HepG2 (cell line): ENCODE measurements around the gene SPTSSB. TPM values are rescaled to one million over a fixed set of nuclear protein-coding genes. Genes with fewer than 3 reads are reported as not detected.
A peak's percentile ranks its signal among the peaks of the same experiment; 100 is the strongest.

ENCODE experiments used
- ATAD3A ChIP-seq: sonication (generic); formaldehyde crosslinking; IDR thresholded peaks from 2 replicates; pipeline ENCODE4 v1.4.0; 2020; ENCODE audit warnings: missing genetic modification reagents
- FOXA3 ChIP-seq: IDR thresholded peaks from 2 replicates; pipeline ENCODE4 v1.6.1; 2016; ENCODE audit warnings: missing genetic modification reagents, missing compliant biosample characterization
- HHEX ChIP-seq: IDR thresholded peaks from 2 replicates; pipeline ENCODE4 v1.6.1; 2016; ENCODE audit warnings: control low read depth
- KLF16 ChIP-seq, 2 experiments: sonication (generic) in 1 of 2; formaldehyde crosslinking in 1 of 2; IDR thresholded peaks; 2 replicates each; pipeline versions ENCODE4 v1.6.1 to v1.8.0; 2016 to 2023; ENCODE audit warnings: missing genetic modification reagents in 2 of 2, missing compliant biosample characterization in 1 of 2
- MIER3 ChIP-seq: IDR thresholded peaks from 2 replicates; pipeline ENCODE4 v1.6.1; 2016; ENCODE audit warnings: missing compliant biosample characterization, borderline replicate concordance
- SOX13 ChIP-seq, 3 experiments: fragments of 450-650 bp in 1 of 3; sonication (generic) in 1 of 3; formaldehyde crosslinking in 1 of 3; IDR thresholded peaks in 2 of 3; conservative IDR thresholded peaks in 1 of 3; 2 replicates each; pipeline versions ENCODE4 v1.5.0 to v1.6.1; 2016 to 2020; ENCODE audit warnings: antibody characterized with exemption in 1 of 3, mild to moderate bottlenecking in 1 of 3, missing compliant biosample characterization in 1 of 3, missing genetic modification reagents in 1 of 3, moderate library complexity in 1 of 3
- ZNF143 ChIP-seq: sonication (generic); formaldehyde crosslinking; IDR thresholded peaks from 2 replicates; pipeline ENCODE4 v1.4.0; 2020; ENCODE audit warnings: missing genetic modification reagents
- ZNF383 ChIP-seq: sonication (generic); formaldehyde crosslinking; IDR thresholded peaks from 2 replicates; pipeline ENCODE4 v1.4.0; 2020; ENCODE audit warnings: missing genetic modification reagents, mild to moderate bottlenecking, borderline replicate concordance
- polyA plus RNA-seq, 8 experiments: library from polyadenylated mRNA; depleted of rRNA in 3 of 8; stranded (reverse) in 7 of 8; unstranded in 1 of 8; fragments of >200 nt; fragmentation: Illumina TruSeq in 4 of 8; extraction: Trizol in 4 of 8; gene quantifications; 2 replicates each; pipeline versions ENCODE4 v1.2.1 to v1.2.3, GENCODE V29; 2011 to 2016; ENCODE audit warnings: low read depth in 4 of 8, missing spikeins in 1 of 8, mixed read lengths in 1 of 8; ENCODE audit not compliant: insufficient read depth in 1 of 8
- total RNA-seq, 5 experiments: library from RNA; depleted of rRNA; stranded (reverse); fragments of >200 nt; fragmentation: Illumina TruSeq; extraction: Trizol; gene quantifications; 2 replicates each; pipeline ENCODE4 v1.2.3, GENCODE V29; 2016; ENCODE audit warnings: low read depth in 1 of 5
- TF ChIP-seq, protein P1 (sequence below): sonication (generic); formaldehyde crosslinking; IDR thresholded peaks from 2 replicates; pipeline ENCODE4 v1.5.1; 2020; ENCODE audit warnings: mild to moderate bottlenecking, missing genetic modification reagents, borderline replicate concordance
- TF ChIP-seq, protein P2 (sequence below): sonication (generic); formaldehyde crosslinking; IDR thresholded peaks from 2 replicates; pipeline ENCODE4 v1.5.0; 2020; ENCODE audit warnings: mild to moderate bottlenecking, missing genetic modification reagents
- TF ChIP-seq, protein P3 (sequence below): IDR thresholded peaks from 2 replicates; pipeline ENCODE4 v1.6.1; 2016; ENCODE audit warnings: low read depth, missing genetic modification reagents, missing compliant biosample characterization
- TF ChIP-seq, protein P4 (sequence below): sonication (generic); formaldehyde crosslinking; IDR thresholded peaks from 2 replicates; pipeline ENCODE4 v1.4.0; 2020; ENCODE audit warnings: missing genetic modification reagents, borderline replicate concordance

The SPTSSB gene
- total and polyA plus RNA-seq, 2 of the 13 experiments (the other 11 are each of a cell fraction or from before 2014, with no cell fraction given) = 0.51 to 2.4 TPM

DNA sequence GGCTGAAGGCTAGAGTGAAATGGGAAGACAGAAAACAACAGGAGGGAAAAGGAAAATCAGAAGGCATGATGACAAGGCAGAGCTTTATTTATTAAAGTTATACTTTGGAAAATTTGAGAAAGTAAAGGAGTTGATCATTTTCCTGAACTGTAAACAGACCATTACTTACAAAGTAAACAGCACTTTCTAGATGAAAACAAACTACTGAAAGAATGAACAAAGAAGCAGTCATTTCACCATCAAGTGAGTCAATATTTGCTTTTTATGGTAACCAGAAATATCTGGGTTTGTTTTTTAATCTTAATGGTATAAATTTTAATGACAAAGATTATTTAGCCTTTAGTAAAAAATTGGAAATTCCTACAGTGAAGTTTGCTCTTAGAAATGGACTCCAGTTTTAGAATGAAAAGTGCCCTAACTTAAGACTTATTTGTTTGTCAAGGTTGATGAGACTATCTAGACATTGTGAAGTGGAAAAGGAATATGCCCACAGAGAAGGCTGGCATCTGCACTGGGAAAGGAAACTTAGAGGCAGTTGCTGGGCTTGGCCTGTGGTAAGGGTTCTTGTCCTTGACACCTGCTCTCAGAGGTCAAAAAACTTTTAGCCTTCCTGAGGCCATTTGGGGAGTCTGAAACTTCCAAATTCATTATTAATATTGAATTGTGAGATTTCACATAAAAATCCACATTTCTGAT lies 47.2 kb downstream of the SPTSSB start (continued):
- TF ChIP-seq, protein P1, sequence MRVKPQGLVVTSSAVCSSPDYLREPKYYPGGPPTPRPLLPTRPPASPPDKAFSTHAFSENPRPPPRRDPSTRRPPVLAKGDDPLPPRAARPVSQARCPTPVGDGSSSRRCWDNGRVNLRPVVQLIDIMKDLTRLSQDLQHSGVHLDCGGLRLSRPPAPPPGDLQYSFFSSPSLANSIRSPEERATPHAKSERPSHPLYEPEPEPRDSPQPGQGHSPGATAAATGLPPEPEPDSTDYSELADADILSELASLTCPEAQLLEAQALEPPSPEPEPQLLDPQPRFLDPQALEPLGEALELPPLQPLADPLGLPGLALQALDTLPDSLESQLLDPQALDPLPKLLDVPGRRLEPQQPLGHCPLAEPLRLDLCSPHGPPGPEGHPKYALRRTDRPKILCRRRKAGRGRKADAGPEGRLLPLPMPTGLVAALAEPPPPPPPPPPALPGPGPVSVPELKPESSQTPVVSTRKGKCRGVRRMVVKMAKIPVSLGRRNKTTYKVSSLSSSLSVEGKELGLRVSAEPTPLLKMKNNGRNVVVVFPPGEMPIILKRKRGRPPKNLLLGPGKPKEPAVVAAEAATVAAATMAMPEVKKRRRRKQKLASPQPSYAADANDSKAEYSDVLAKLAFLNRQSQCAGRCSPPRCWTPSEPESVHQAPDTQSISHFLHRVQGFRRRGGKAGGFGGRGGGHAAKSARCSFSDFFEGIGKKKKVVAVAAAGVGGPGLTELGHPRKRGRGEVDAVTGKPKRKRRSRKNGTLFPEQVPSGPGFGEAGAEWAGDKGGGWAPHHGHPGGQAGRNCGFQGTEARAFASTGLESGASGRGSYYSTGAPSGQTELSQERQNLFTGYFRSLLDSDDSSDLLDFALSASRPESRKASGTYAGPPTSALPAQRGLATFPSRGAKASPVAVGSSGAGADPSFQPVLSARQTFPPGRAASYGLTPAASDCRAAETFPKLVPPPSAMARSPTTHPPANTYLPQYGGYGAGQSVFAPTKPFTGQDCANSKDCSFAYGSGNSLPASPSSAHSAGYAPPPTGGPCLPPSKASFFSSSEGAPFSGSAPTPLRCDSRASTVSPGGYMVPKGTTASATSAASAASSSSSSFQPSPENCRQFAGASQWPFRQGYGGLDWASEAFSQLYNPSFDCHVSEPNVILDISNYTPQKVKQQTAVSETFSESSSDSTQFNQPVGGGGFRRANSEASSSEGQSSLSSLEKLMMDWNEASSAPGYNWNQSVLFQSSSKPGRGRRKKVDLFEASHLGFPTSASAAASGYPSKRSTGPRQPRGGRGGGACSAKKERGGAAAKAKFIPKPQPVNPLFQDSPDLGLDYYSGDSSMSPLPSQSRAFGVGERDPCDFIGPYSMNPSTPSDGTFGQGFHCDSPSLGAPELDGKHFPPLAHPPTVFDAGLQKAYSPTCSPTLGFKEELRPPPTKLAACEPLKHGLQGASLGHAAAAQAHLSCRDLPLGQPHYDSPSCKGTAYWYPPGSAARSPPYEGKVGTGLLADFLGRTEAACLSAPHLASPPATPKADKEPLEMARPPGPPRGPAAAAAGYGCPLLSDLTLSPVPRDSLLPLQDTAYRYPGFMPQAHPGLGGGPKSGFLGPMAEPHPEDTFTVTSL (CRISPR knock-in tag) = peak; percentile 96; the same call in 1 of the 2 replicates
- TF ChIP-seq ZNF383 = no peak
- TF ChIP-seq, protein P2, sequence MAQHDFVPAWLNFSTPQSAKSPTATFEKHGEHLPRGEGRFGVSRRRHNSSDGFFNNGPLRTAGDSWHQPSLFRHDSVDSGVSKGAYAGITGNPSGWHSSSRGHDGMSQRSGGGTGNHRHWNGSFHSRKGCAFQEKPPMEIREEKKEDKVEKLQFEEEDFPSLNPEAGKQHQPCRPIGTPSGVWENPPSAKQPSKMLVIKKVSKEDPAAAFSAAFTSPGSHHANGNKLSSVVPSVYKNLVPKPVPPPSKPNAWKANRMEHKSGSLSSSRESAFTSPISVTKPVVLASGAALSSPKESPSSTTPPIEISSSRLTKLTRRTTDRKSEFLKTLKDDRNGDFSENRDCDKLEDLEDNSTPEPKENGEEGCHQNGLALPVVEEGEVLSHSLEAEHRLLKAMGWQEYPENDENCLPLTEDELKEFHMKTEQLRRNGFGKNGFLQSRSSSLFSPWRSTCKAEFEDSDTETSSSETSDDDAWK (CRISPR knock-in tag) = no peak
- TF ChIP-seq FOXA3 (CRISPR knock-in tag) = peak; percentile 99
- TF ChIP-seq SOX13 (IDR thresholded peaks at IDR 0.05) = peak; percentile 44; the same call in 1 of the 2 replicates
- peak in 1 of 2 experiments; percentile 95; a peak in 2 of 4 replicates for TF ChIP-seq SOX13 (CRISPR knock-in tag; conservative IDR thresholded peaks at IDR 0.05 in 1 of 2, IDR thresholded peaks at IDR 0.05 in 1 of 2)
- TF ChIP-seq, protein P3, sequence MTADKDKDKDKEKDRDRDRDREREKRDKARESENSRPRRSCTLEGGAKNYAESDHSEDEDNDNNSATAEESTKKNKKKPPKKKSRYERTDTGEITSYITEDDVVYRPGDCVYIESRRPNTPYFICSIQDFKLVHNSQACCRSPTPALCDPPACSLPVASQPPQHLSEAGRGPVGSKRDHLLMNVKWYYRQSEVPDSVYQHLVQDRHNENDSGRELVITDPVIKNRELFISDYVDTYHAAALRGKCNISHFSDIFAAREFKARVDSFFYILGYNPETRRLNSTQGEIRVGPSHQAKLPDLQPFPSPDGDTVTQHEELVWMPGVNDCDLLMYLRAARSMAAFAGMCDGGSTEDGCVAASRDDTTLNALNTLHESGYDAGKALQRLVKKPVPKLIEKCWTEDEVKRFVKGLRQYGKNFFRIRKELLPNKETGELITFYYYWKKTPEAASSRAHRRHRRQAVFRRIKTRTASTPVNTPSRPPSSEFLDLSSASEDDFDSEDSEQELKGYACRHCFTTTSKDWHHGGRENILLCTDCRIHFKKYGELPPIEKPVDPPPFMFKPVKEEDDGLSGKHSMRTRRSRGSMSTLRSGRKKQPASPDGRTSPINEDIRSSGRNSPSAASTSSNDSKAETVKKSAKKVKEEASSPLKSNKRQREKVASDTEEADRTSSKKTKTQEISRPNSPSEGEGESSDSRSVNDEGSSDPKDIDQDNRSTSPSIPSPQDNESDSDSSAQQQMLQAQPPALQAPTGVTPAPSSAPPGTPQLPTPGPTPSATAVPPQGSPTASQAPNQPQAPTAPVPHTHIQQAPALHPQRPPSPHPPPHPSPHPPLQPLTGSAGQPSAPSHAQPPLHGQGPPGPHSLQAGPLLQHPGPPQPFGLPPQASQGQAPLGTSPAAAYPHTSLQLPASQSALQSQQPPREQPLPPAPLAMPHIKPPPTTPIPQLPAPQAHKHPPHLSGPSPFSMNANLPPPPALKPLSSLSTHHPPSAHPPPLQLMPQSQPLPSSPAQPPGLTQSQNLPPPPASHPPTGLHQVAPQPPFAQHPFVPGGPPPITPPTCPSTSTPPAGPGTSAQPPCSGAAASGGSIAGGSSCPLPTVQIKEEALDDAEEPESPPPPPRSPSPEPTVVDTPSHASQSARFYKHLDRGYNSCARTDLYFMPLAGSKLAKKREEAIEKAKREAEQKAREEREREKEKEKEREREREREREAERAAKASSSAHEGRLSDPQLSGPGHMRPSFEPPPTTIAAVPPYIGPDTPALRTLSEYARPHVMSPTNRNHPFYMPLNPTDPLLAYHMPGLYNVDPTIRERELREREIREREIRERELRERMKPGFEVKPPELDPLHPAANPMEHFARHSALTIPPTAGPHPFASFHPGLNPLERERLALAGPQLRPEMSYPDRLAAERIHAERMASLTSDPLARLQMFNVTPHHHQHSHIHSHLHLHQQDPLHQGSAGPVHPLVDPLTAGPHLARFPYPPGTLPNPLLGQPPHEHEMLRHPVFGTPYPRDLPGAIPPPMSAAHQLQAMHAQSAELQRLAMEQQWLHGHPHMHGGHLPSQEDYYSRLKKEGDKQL (CRISPR knock-in tag) = peak; percentile 89
- TF ChIP-seq KLF16 (CRISPR knock-in tag; IDR thresholded peaks at IDR 0.05) = peak in 1 of 2 experiments; percentile 88; a peak in 2 of 4 replicates
- no peak for TF ChIP-seq ZNF143 (CRISPR knock-in tag)
- TF ChIP-seq, protein P4, sequence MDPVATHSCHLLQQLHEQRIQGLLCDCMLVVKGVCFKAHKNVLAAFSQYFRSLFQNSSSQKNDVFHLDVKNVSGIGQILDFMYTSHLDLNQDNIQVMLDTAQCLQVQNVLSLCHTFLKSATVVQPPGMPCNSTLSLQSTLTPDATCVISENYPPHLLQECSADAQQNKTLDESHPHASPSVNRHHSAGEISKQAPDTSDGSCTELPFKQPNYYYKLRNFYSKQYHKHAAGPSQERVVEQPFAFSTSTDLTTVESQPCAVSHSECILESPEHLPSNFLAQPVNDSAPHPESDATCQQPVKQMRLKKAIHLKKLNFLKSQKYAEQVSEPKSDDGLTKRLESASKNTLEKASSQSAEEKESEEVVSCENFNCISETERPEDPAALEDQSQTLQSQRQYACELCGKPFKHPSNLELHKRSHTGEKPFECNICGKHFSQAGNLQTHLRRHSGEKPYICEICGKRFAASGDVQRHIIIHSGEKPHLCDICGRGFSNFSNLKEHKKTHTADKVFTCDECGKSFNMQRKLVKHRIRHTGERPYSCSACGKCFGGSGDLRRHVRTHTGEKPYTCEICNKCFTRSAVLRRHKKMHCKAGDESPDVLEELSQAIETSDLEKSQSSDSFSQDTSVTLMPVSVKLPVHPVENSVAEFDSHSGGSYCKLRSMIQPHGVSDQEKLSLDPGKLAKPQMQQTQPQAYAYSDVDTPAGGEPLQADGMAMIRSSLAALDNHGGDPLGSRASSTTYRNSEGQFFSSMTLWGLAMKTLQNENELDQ (CRISPR knock-in tag) = no peak
- TF ChIP-seq MIER3 (CRISPR knock-in tag) = 0 out of 2 replicates have a peak, but pooled peaks have one; percentile 24
- peak; percentile 46; the same call in 1 of the 2 replicates for TF ChIP-seq HHEX (CRISPR knock-in tag)
- TF ChIP-seq ATAD3A (CRISPR knock-in tag) = no peak
